Ovary (tissue), 3 donors: ENCODE data around the gene UBE2E1.

Source experiments
- POLR2A ChIP-seq: fragments of 450-650 bp; IDR thresholded peaks from one replicate; pipeline ENCODE4 v1.6.1; 2017; ENCODE audit warnings: antibody characterized with exemption, mild to moderate bottlenecking, moderate library complexity
- TF ChIP-seq, protein P1 (sequence below), 3 donors: fragments of 450-650 bp in 2 of 3; fragments of 200-600 bp in 1 of 3; IDR thresholded peaks; one replicate each; pipeline versions ENCODE4 v1.5.1 to v1.8.0; 2016 to 2022; ENCODE audit warnings: antibody characterized with exemption in 3 of 3, mild to moderate bottlenecking in 1 of 3
- donor health status: DM: no; HTN: no; CAD: no.

DNA sequence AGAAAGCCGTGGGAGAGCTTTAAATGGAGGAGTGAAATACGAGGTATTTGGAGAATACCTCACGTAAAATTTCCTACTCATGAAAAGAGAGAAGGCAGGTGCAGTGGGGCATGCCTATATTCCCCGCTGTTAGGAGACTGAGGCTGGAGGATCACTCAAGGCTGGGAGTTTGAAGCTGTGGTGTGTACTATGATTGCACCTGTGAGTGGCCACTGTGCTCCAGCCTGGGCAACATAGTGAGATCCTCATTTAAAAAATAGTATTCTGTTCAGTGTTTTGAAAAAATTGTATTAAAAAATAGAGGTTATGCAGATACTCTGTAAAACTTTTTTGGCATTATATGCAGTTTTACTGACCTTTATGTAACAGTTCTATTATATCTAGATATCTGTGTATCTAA is 20.0 kb downstream of the UBE2E1 start:
- TF ChIP-seq, protein P1, sequence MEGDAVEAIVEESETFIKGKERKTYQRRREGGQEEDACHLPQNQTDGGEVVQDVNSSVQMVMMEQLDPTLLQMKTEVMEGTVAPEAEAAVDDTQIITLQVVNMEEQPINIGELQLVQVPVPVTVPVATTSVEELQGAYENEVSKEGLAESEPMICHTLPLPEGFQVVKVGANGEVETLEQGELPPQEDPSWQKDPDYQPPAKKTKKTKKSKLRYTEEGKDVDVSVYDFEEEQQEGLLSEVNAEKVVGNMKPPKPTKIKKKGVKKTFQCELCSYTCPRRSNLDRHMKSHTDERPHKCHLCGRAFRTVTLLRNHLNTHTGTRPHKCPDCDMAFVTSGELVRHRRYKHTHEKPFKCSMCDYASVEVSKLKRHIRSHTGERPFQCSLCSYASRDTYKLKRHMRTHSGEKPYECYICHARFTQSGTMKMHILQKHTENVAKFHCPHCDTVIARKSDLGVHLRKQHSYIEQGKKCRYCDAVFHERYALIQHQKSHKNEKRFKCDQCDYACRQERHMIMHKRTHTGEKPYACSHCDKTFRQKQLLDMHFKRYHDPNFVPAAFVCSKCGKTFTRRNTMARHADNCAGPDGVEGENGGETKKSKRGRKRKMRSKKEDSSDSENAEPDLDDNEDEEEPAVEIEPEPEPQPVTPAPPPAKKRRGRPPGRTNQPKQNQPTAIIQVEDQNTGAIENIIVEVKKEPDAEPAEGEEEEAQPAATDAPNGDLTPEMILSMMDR (IDR thresholded peaks at IDR 0.05) = no peak
- no peak for TF ChIP-seq POLR2A
